Activated B cell treated with CpG ODN at 0.5 μM for 24 hours (primary cell): ENCODE measurements around the gene PARL. TPM values are rescaled to one million over a fixed set of nuclear protein-coding genes. Genes with fewer than 3 reads are reported as not detected.

ENCODE experiments used
- ATAC-seq: fragments of 200-7000 bp; cut with Tn5 transposase; one replicate; pipeline ENCODE4 v1.10.0; 2021; ENCODE audit warnings: low read depth, mild to moderate bottlenecking, moderate library complexity
- CTCF ChIA-PET: fragments of 350-600 bp; sonication (Branson Sonifier 250); formaldehyde crosslinking; loops from one replicate; lab custom pipeline; 2021; ENCODE audit warnings: antibody characterized with exemption; lab: Charles Lee
- POLR2A ChIA-PET: fragments of 350-600 bp; sonication (Branson Sonifier 250); formaldehyde crosslinking; loops from one replicate; lab custom pipeline; 2021; ENCODE audit warnings: antibody characterized with exemption; lab: Charles Lee
- DNase-seq: peaks from one replicate; pipeline ENCODE4 v3.0.0; 2022
- H3K27ac Mint-ChIP-seq: one replicate; pipeline ENCODE4 v1.8.0; 2020; ENCODE audit warnings: mixed read lengths
- H3K27me3 Mint-ChIP-seq: one replicate; pipeline ENCODE4 v1.8.0; 2021; ENCODE audit warnings: mixed read lengths
- H3K36me3 Mint-ChIP-seq: one replicate; pipeline ENCODE4 v1.8.0; 2021; ENCODE audit warnings: low read depth, mixed read lengths
- H3K4me1 Mint-ChIP-seq: one replicate; pipeline ENCODE4 v1.8.0; 2021; ENCODE audit warnings: mixed read lengths
- H3K4me3 Mint-ChIP-seq: one replicate; pipeline ENCODE4 v1.8.0; 2020; ENCODE audit warnings: mild to moderate bottlenecking, mixed read lengths
- H3K9me3 Mint-ChIP-seq: one replicate; pipeline ENCODE4 v1.8.0; 2020; ENCODE audit warnings: mixed read lengths
- CTCF ChIP-seq: fragments of 200-600 bp; IDR thresholded peaks from one replicate; pipeline ENCODE4 v1.8.0; 2022; ENCODE audit warnings: antibody characterized with exemption, mild to moderate bottlenecking
- intact Hi-C: fragments of 100-400 bp; cut with micrococcal nuclease; formaldehyde crosslinking; loops from one replicate; pipeline ENCODE4 v1.15.1; 2024
- total RNA-seq: library from RNA; stranded (reverse); gene quantifications from 2 replicates; pipeline ENCODE4 v1.2.3, GENCODE V29; 2022

Gene PARL
- total RNA-seq, 1 donor from 2014 or later = 57.6 TPM

- Mint-ChIP-seq H3K4me1 (no peaks in the 10 kb centered on the region), H3K27me3 (no peaks in the 10 kb centered on the region), H3K27ac (no peak overlapping the region), H3K4me3 (no peak overlapping the region), H3K9me3 (no peaks in the 10 kb centered on the region), H3K36me3 (peaks cover 36% of the 10 kb centered on the region)
- CTCF ChIA-PET = no interaction called here
- no peak for DNase-seq
- TF ChIP-seq CTCF = no peak
- intact Hi-C loops = no loop called here
- no peak for ATAC-seq
- POLR2A ChIA-PET = no interaction called here
Measured at GRCh38 chr3:183920416-183920815, 35.7 kb upstream of the PARL start.

- Mint-ChIP-seq H3K36me3 (peaks cover 21% of the 10 kb centered on the region), H3K9me3 (no peaks in the 10 kb centered on the region), H3K4me3 (no peak overlapping the region), H3K4me1 (no peaks in the 10 kb centered on the region), H3K27ac (no peak overlapping the region), H3K27me3 (no peaks in the 10 kb centered on the region)
- ChIA-PET CTCF (interaction anchor here (0.9 kb wide), 1 partner anchor 21 kb away, joined by 3 read pairs; no protein-coding TSS in a partner anchor), POLR2A (no interaction called here)
- TF ChIP-seq CTCF = no peak
- intact Hi-C loops = no loop called here
- DNase-seq (no peak), ATAC-seq (no peak)
Measured at GRCh38 chr3:183918178-183918577, 33.5 kb upstream of the PARL start.

GRCh38 chr3:183917776-183918175 is 33.1 kb upstream of the PARL start:
- CTCF ChIA-PET = no interaction called here

GRCh38 chr3:183914856-183915255 is 30.2 kb upstream of the PARL start:
- Mint-ChIP-seq H3K9me3 (no peaks in the 10 kb centered on the region), H3K27ac (no peak overlapping the region), H3K4me1 (no peaks in the 10 kb centered on the region), H3K36me3 (peaks cover 3% of the 10 kb centered on the region), H3K4me3 (no peak overlapping the region), H3K27me3 (no peaks in the 10 kb centered on the region)
- DNase-seq = no peak
- intact Hi-C loops = no loop called here
- no peak for ATAC-seq
- no peak for TF ChIP-seq CTCF
- ChIA-PET CTCF (no interaction called here), POLR2A (no interaction called here)

More at GRCh38 chr3:183917776-183918175, 33.1 kb upstream of the PARL start:
- H3K27ac Mint-ChIP-seq = no peak overlapping the region
- H3K9me3 Mint-ChIP-seq = no peaks in the 10 kb centered on the region
- intact Hi-C loops = no loop called here
- H3K27me3 Mint-ChIP-seq = no peaks in the 10 kb centered on the region
- ATAC-seq (no peak), DNase-seq (no peak)
- H3K4me3 Mint-ChIP-seq = no peak overlapping the region
- no peak for TF ChIP-seq CTCF
- POLR2A ChIA-PET = no interaction called here
- peaks cover 18% of the 10 kb centered on the region for H3K36me3 Mint-ChIP-seq
- H3K4me1 Mint-ChIP-seq = no peaks in the 10 kb centered on the region

GRCh38 chr3:183913580-183913920 is 28.9 kb upstream of the PARL start:
- ChIA-PET CTCF (no interaction called here), POLR2A (no interaction called here)
- no peaks in the 10 kb centered on the region for H3K9me3 Mint-ChIP-seq
- no peak overlapping the region for H3K4me3 Mint-ChIP-seq
- ATAC-seq (no peak), DNase-seq (no peak)
- no peaks in the 10 kb centered on the region for H3K27me3 Mint-ChIP-seq
- intact Hi-C loops = no loop called here
- H3K4me1 Mint-ChIP-seq = no peaks in the 10 kb centered on the region
- no peaks in the 10 kb centered on the region for H3K36me3 Mint-ChIP-seq
- no peak for TF ChIP-seq CTCF
- H3K27ac Mint-ChIP-seq = no peak overlapping the region
